ENCODE results near the gene ETV3L. TPM values are rescaled to one million over a fixed set of nuclear protein-coding genes. Genes with fewer than 3 reads are reported as not detected.

Gene ETV3L
- total and polyA plus RNA-seq, 2 experiments from 2014 or later: not detected

DNA sequence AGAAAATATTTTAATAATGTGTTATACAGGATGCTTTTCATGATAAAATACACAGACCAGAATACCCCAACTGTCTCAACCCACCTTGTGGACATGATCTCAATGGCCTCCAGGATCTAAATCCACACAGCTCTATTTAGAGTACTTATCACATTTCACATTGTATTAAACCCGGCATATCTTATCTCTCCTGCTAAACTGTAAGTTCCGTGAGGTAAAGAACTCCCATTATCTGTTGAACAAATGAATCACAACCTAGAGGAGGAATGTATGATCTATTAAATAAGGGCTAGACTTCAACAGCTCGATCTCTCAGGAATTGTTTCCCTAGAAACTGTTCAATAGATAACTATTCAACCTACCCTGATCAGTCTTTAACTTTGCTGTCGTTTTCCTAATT, 31.7 kb upstream of the ETV3L start:
- Histone ChIP-seq H2AFZ (no peak overlapping the region), H3K4me2 (no peak overlapping the region), H3K36me3 (ENCODE audit: insufficient read depth) (peaks cover 47% of the 10 kb centered on the region), H4K20me1 (replicated peaks; ENCODE audit: insufficient read depth) (peaks cover 13% of the 10 kb centered on the region), H3K4me1 (ENCODE audit: insufficient read depth) (peaks cover 1% of the 10 kb centered on the region), H3K79me2 (replicated peaks; ENCODE audit: insufficient read depth) (peaks cover 8% of the 10 kb centered on the region), H3K4me3 (no peak overlapping the region), H3K27ac (ENCODE audit: low read depth) (no peak overlapping the region), H3K9me2 (ENCODE audit: insufficient read depth) (no peaks in the 10 kb centered on the region), H3K27me3 (ENCODE audit: insufficient read depth) (no peaks in the 10 kb centered on the region), H3F3A (replicated peaks; ENCODE audit: low read depth) (no peaks in the 10 kb centered on the region)
- Mint-ChIP-seq H3K4me1 (peaks cover 2% of the 10 kb centered on the region), H3K27ac (no peak overlapping the region), H3K4me3 (no peak overlapping the region), H3K36me3 (ENCODE audit: low read depth) (peaks cover 69% of the 10 kb centered on the region), H3K27me3 (ENCODE audit: insufficient read depth, low read depth, poor library complexity) (peaks cover 2% of the 10 kb centered on the region), H3K9me3 (no peaks in the 10 kb centered on the region)
- TF ChIP-seq, protein P1, sequence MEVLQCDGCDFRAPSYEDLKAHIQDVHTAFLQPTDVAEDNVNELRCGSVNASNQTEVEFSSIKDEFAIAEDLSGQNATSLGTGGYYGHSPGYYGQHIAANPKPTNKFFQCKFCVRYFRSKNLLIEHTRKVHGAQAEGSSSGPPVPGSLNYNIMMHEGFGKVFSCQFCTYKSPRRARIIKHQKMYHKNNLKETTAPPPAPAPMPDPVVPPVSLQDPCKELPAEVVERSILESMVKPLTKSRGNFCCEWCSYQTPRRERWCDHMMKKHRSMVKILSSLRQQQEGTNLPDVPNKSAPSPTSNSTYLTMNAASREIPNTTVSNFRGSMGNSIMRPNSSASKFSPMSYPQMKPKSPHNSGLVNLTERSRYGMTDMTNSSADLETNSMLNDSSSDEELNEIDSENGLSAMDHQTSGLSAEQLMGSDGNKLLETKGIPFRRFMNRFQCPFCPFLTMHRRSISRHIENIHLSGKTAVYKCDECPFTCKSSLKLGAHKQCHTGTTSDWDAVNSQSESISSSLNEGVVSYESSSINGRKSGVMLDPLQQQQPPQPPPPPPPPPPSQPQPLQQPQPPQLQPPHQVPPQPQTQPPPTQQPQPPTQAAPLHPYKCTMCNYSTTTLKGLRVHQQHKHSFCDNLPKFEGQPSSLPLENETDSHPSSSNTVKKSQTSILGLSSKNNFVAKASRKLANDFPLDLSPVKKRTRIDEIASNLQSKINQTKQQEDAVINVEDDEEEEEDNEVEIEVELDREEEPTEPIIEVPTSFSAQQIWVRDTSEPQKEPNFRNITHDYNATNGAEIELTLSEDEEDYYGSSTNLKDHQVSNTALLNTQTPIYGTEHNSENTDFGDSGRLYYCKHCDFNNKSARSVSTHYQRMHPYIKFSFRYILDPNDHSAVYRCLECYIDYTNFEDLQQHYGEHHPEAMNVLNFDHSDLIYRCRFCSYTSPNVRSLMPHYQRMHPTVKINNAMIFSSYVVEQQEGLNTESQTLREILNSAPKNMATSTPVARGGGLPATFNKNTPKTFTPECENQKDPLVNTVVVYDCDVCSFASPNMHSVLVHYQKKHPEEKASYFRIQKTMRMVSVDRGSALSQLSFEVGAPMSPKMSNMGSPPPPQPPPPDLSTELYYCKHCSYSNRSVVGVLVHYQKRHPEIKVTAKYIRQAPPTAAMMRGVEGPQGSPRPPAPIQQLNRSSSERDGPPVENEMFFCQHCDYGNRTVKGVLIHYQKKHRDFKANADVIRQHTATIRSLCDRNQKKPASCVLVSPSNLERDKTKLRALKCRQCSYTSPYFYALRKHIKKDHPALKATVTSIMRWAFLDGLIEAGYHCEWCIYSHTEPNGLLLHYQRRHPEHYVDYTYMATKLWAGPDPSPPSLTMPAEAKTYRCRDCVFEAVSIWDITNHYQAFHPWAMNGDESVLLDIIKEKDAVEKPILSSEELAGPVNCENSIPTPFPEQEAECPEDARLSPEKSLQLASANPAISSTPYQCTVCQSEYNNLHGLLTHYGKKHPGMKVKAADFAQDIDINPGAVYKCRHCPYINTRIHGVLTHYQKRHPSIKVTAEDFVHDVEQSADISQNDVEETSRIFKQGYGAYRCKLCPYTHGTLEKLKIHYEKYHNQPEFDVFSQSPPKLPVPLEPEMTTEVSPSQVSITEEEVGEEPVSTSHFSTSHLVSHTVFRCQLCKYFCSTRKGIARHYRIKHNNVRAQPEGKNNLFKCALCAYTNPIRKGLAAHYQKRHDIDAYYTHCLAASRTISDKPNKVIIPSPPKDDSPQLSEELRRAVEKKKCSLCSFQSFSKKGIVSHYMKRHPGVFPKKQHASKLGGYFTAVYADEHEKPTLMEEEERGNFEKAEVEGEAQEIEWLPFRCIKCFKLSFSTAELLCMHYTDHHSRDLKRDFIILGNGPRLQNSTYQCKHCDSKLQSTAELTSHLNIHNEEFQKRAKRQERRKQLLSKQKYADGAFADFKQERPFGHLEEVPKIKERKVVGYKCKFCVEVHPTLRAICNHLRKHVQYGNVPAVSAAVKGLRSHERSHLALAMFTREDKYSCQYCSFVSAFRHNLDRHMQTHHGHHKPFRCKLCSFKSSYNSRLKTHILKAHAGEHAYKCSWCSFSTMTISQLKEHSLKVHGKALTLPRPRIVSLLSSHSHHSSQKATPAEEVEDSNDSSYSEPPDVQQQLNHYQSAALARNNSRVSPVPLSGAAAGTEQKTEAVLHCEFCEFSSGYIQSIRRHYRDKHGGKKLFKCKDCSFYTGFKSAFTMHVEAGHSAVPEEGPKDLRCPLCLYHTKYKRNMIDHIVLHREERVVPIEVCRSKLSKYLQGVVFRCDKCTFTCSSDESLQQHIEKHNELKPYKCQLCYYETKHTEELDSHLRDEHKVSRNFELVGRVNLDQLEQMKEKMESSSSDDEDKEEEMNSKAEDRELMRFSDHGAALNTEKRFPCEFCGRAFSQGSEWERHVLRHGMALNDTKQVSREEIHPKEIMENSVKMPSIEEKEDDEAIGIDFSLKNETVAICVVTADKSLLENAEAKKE (CRISPR knock-in tag; IDR thresholded peaks at IDR 0.05): no peak
- TF ChIP-seq, protein P2, sequence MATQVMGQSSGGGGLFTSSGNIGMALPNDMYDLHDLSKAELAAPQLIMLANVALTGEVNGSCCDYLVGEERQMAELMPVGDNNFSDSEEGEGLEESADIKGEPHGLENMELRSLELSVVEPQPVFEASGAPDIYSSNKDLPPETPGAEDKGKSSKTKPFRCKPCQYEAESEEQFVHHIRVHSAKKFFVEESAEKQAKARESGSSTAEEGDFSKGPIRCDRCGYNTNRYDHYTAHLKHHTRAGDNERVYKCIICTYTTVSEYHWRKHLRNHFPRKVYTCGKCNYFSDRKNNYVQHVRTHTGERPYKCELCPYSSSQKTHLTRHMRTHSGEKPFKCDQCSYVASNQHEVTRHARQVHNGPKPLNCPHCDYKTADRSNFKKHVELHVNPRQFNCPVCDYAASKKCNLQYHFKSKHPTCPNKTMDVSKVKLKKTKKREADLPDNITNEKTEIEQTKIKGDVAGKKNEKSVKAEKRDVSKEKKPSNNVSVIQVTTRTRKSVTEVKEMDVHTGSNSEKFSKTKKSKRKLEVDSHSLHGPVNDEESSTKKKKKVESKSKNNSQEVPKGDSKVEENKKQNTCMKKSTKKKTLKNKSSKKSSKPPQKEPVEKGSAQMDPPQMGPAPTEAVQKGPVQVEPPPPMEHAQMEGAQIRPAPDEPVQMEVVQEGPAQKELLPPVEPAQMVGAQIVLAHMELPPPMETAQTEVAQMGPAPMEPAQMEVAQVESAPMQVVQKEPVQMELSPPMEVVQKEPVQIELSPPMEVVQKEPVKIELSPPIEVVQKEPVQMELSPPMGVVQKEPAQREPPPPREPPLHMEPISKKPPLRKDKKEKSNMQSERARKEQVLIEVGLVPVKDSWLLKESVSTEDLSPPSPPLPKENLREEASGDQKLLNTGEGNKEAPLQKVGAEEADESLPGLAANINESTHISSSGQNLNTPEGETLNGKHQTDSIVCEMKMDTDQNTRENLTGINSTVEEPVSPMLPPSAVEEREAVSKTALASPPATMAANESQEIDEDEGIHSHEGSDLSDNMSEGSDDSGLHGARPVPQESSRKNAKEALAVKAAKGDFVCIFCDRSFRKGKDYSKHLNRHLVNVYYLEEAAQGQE (IDR thresholded peaks at IDR 0.05; ENCODE audit: unreplicated experiment): no peak
- TF ChIP-seq EZH2phosphoT487 (IDR thresholded peaks at IDR 0.05; ENCODE audit: unreplicated experiment): no peak
- no peak for TF ChIP-seq EZH2 (IDR thresholded peaks at IDR 0.05; ENCODE audit: low read depth, unreplicated experiment)
- TF ChIP-seq, protein P3, sequence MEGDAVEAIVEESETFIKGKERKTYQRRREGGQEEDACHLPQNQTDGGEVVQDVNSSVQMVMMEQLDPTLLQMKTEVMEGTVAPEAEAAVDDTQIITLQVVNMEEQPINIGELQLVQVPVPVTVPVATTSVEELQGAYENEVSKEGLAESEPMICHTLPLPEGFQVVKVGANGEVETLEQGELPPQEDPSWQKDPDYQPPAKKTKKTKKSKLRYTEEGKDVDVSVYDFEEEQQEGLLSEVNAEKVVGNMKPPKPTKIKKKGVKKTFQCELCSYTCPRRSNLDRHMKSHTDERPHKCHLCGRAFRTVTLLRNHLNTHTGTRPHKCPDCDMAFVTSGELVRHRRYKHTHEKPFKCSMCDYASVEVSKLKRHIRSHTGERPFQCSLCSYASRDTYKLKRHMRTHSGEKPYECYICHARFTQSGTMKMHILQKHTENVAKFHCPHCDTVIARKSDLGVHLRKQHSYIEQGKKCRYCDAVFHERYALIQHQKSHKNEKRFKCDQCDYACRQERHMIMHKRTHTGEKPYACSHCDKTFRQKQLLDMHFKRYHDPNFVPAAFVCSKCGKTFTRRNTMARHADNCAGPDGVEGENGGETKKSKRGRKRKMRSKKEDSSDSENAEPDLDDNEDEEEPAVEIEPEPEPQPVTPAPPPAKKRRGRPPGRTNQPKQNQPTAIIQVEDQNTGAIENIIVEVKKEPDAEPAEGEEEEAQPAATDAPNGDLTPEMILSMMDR (conservative IDR thresholded peaks at IDR 0.05; ENCODE audit: low read depth in 2 of 2): no peak
- TF ChIP-seq ZNF114 (CRISPR knock-in tag; IDR thresholded peaks at IDR 0.05): no peak
- no peak for TF ChIP-seq CREB1 (CRISPR knock-in tag; IDR thresholded peaks at IDR 0.05; ENCODE audit: low read depth)
- no peak for TF ChIP-seq POLR2AphosphoS5 (IDR thresholded peaks at IDR 0.05; ENCODE audit: low read depth)
- TF ChIP-seq, protein P4, sequence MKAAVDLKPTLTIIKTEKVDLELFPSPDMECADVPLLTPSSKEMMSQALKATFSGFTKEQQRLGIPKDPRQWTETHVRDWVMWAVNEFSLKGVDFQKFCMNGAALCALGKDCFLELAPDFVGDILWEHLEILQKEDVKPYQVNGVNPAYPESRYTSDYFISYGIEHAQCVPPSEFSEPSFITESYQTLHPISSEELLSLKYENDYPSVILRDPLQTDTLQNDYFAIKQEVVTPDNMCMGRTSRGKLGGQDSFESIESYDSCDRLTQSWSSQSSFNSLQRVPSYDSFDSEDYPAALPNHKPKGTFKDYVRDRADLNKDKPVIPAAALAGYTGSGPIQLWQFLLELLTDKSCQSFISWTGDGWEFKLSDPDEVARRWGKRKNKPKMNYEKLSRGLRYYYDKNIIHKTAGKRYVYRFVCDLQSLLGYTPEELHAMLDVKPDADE (IDR thresholded peaks at IDR 0.05): no peak
- no peak for TF ChIP-seq JUNB (IDR thresholded peaks at IDR 0.05; ENCODE audit: unreplicated experiment)
- no peak for TF ChIP-seq NANOG (IDR thresholded peaks at IDR 0.05; ENCODE audit: borderline replicate concordance)
- TF ChIP-seq STAT1 (IDR thresholded peaks at IDR 0.05; ENCODE audit: unreplicated experiment): no peak
- no peak for TF ChIP-seq ZNF331 (CRISPR knock-in tag; IDR thresholded peaks at IDR 0.05; ENCODE audit: low read depth)
- DNase-seq (ENCODE audit: low spot score) (no peak), ATAC-seq (no peak)
